ENCODE results near the gene BAG2. TPM values are rescaled to one million over a fixed set of nuclear protein-coding genes. Genes with fewer than 3 reads are reported as not detected.

The BAG2 gene
- 1 to 10 TPM; 1.6 to 3.3 (median 2.1) TPM for total RNA-seq

GRCh38 chr6:57172136-57173055, at the start of gene BAG2:
Gene BAG2 (plus strand): TSS chr6:57172326. CDS start chr6:57172698, 372 bp downstream.
- H3K36me3 ChIP-seq, result peaks cover 0 to 2% (median 0%) of the 10 kb centered on the region in 3 donors
- TF ChIP-seq POLR2A (IDR thresholded peaks at IDR 0.05) (peak; percentile 36 to 58), CTCF (IDR thresholded peaks at IDR 0.05) (peak in 4 of 6 experiments; percentile 11 to 29 (median 25))
- no peaks in the 10 kb centered on the region for H3K4me1 ChIP-seq
- peak within 1 kb of the TSS; percentile 56 to 77 (median 73) for H3K4me3 ChIP-seq
- no peaks in the 10 kb centered on the region for H3K27me3 ChIP-seq
- peak; percentile 78 to 96 (median 96) for DNase-seq
- no peaks in the 10 kb centered on the region for H3K9me3 ChIP-seq
- peak within 1 kb of the TSS; percentile 81 to 90 (median 88) for H3K27ac ChIP-seq

- Histone ChIP-seq H3K27ac (no peak overlapping the region), H3K4me3 (no peak overlapping the region), H3K36me3 (no peaks in the 10 kb centered on the region), H3K27me3 (no peaks in the 10 kb centered on the region), H3K4me1 (no peaks in the 10 kb centered on the region), H3K9me3 (no peaks in the 10 kb centered on the region)
- TF ChIP-seq CTCF (IDR thresholded peaks at IDR 0.05) (no peak), POLR2A (IDR thresholded peaks at IDR 0.05) (no peak)
- DNase-seq, result no peak
Observed at GRCh38 chr6:57123111-57123510, 49.0 kb upstream of the BAG2 start.

GRCh38 chr6:57127763-57128162, 44.4 kb upstream of the BAG2 start:
- TF ChIP-seq POLR2A (IDR thresholded peaks at IDR 0.05) (no peak), CTCF (IDR thresholded peaks at IDR 0.05) (no peak)
- H3K27me3 ChIP-seq, result no peaks in the 10 kb centered on the region
- no peaks in the 10 kb centered on the region for H3K4me1 ChIP-seq
- no peak overlapping the region for H3K4me3 ChIP-seq
- DNase-seq, result no peak
- H3K36me3 ChIP-seq, result peaks cover 0 to 13% (median 0%) of the 10 kb centered on the region in 3 donors
- H3K27ac ChIP-seq, result no peak overlapping the region
- H3K9me3 ChIP-seq, result no peaks in the 10 kb centered on the region

GRCh38 chr6:57130661-57131177, 41.4 kb upstream of the BAG2 start:
- TF ChIP-seq CTCF (IDR thresholded peaks at IDR 0.05) (no peak), POLR2A (IDR thresholded peaks at IDR 0.05) (no peak)
- no peak overlapping the region for H3K27ac ChIP-seq

GRCh38 chr6:57134954-57135353, 37.2 kb upstream of the BAG2 start:
- H3K36me3 ChIP-seq, result peaks cover 0 to 30% (median 0%) of the 10 kb centered on the region in 3 donors

More at GRCh38 chr6:57130661-57131177, 41.4 kb upstream of the BAG2 start:
- peaks cover 0 to 31% (median 0%) of the 10 kb centered on the region in 3 donors for H3K36me3 ChIP-seq
- no peaks in the 10 kb centered on the region for H3K4me1 ChIP-seq
- H3K27me3 ChIP-seq, result no peaks in the 10 kb centered on the region
- no peaks in the 10 kb centered on the region for H3K9me3 ChIP-seq
- H3K4me3 ChIP-seq, result no peak overlapping the region
- DNase-seq, result no peak

More at GRCh38 chr6:57134954-57135353, 37.2 kb upstream of the BAG2 start:
- Histone ChIP-seq H3K4me3 (no peak overlapping the region), H3K9me3 (no peaks in the 10 kb centered on the region), H3K4me1 (no peaks in the 10 kb centered on the region), H3K27me3 (no peaks in the 10 kb centered on the region), H3K27ac (no peak overlapping the region)
- TF ChIP-seq POLR2A (IDR thresholded peaks at IDR 0.05) (no peak), CTCF (IDR thresholded peaks at IDR 0.05) (no peak)
- DNase-seq, result no peak
